Stimulated activated CD4-positive, alpha-beta T cell treated with anti-CD3 and anti-CD28 coated beads, Interleukin-15, amount 100 ng/mL, for 1 hour (primary cell): ENCODE measurements around the gene UCK1.

Experiments used
- DNase-seq, 2 donors: peaks; one replicate each; pipeline ENCODE4 v3.0.0-alpha.2; 2020; ENCODE audit warnings: low read depth in 1 of 2, low spot score in 1 of 2

The UCK1 gene

DNA sequence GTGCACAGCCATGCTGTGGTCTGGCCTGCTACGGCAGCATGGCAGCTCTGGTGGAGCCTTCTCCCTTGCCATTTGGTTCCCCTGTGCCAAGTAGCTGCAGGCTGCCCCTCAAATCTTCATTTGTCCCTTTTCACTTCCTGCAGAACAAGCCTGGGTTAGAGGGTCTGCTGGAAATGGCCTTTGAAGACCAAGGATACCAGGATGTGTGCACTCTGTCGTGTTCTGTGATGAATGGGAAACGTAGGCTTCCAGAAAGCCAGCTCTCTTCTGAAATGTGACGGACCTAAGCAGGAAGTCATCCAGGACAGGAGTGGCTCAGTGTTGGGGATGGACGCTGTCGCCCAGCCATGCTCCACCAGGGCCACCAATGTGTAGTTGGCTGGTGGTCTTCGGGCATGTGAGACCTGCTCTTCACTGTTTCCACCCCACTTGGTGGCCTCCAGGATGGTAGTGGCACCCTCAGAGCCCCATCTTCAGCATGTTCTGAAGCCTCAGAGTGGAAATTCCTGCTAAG, 31.8 kb downstream of the UCK1 start:
- no peak for DNase-seq

DNA sequence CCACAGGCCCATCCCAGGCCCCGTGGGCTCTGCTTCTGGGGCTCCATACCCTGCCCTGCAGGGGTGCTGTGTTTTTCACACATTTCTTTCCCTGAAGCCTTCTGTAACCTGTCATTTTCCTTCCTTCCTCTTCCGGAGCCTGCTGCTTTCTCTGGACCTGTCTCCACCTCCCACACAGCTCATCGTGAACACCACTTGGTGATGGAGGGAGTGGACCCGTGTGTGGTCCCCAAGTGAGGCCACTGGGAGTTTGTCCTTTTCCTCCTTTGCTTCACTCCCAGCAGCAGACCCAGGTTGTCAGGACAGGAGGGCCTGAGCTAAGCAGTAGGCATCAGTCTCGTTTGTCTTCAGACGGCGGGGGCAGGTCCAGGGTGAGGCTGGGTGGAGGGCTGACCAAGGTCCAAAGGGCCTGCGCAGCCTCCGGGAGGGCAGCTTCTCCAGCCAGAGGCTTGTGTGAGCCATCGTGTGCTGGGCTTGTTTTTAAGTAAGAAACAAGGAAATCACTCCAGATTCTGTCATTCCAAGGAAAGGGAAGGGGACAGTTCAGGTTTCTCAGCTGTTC, 34.1 kb downstream of the UCK1 start:
- no peak for DNase-seq

DNA sequence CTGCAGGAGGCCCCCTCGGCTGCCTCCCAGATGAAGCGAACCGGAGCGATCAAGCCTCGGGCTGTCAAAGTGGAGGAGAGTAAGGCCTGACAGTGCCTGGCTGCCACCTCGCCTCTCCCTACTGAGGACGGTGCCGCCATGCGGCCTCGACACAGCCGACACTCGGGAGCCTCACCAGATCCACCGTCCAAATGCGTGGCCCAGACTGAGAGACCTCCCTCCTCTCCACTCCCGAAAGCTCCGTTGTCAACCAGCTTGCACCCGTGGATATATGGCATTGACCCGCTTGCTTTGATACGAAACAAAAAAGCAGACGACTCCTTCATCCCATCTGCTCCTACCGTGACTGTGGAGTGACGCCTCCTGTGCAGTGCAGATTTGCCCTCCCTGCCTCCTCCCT, 35.3 kb downstream of the UCK1 start:
- no peak for DNase-seq

DNA sequence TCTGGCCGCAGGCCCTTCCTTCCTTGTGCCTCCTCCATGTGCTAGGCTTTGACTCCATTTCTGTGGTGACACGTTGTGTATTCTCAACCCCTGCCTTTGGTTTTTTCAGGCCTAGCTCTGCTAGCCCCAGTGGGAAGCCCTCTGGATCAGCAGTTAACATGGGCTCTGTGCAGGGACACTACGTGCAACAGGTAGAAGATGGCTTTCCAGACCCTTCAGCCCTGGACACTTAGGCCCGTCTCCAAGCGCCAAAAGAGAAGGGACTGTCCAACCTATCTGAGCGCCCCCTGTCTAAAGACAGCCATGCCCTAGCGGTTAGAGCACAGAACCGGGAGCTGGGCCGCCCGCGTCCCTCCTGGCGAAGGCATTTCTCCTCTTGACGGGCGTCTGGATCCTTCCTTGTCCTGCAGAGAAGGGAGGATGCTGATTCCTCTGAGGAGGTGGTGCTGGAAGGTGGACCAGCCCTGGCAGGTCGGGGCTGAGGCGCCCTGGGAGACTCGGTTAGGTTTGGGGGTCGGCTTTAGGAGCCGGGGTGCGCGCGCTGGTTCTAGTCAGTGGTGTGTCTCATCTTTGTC, 36.7 kb downstream of the UCK1 start:
- no peak for DNase-seq

DNA sequence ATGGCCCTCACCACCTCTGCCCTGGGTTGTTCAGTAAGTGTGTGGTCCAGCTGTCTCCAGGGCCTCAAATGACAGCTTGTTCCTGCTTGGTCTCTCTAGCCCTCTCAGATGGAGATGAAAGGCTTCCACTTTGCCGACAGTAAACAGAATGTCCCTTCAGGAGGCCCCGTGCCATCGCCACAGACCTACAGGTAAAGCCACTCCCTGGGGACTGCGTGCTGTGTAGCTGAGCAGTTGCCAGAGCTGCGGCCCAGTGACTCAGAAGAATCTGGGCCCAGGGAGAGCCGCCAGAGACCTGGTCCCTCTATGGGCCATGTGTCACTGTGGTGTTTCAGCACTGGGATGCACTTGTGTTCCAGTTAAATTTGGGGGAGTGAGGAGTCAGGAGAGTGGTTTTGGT, 39.0 kb downstream of the UCK1 start:
- DNase-seq = no peak

DNA sequence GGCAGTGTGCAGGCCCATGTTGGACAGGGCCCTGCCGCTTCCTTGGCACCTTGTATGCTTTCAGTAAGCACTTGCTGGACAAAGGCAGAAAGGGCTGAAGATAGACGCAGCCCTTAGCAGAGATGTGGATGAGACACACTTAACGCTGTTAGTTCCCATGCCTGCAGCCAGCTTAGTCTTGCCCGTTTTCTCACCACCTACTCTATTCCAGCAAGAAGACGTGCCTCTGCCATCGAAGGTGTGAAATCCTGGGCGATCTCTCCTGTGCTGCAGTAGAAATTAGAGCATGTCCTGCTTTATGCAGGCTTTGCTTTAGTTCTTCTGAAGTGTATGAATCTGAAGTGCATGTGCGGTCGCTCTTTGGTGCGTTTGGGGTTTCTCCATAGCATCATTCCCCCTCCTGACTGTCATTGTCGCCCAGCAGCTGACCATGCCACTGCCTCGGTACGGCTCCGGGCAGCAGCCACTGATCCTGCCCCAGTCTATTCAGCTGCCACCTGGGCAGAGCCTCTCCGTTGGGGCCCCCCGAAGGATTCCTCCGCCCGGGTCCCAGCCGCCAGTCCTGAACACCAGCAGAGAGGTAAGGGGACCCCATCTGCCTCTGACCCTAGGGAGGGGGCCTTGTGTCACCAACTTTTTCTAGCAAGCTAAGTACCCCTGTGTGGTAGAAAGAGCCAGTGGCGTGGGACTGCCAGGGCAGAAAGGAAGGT, 39.9 kb downstream of the UCK1 start:
- DNase-seq = no peak

DNA sequence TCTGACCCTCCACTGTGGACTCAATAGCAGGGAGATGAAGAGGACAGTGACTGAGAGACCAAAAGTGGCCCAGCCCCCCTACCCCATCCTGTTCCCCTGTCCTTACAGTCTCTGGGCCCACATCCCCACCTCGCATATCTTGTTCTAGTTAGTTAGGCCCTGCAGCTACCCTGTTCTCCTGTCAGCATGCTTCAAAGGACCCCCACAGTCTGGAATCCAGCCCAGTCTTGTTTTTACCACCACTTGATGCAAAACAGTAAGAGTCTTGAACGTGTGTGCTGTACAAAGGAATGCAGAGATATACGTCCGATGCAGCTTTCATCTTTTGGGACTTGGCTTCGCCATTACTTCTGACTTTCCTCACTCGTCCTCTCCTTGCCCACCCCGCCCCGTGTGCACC, 40.5 kb downstream of the UCK1 start:
- no peak for DNase-seq

DNA sequence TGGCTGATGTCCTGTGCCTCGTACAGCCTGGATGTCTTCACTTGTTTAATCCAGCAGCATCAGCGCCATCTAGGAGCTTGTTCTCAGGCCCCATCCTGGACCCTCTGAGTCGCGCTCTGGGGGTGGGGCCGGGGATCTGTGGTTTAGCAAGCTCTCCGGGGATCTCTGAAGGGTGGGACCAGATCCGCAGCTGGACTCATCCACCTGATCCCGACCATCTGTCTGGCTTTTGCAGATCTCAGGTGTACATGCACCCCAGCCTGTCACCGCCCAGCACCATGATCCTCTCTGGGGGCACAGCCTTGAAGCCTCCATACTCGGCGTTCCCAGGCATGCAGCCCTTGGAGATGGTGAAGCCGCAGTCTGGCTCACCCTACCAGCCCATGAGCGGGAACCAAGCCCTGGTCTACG, 43.4 kb downstream of the UCK1 start:
- DNase-seq = no peak

DNA sequence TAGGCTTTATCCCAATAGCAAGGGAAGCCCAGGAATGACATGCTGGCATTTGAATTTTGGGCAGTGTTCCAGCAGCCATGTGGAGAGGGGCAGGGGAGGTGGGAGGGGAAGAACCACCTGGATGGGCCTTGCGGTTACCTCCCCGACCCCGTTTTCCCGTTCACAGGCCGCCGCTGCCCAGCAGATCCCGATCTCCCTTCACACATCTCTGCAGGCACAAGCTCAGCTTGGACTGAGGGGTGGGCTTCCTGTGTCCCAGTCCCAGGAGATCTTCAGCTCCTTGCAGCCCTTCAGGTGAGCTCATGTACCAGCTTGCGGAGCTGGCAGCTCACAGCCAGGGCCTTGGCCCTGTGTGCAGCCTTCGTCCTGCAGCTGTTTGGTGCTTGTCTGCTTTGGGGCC, 44.1 kb downstream of the UCK1 start:
- no peak for DNase-seq

DNA sequence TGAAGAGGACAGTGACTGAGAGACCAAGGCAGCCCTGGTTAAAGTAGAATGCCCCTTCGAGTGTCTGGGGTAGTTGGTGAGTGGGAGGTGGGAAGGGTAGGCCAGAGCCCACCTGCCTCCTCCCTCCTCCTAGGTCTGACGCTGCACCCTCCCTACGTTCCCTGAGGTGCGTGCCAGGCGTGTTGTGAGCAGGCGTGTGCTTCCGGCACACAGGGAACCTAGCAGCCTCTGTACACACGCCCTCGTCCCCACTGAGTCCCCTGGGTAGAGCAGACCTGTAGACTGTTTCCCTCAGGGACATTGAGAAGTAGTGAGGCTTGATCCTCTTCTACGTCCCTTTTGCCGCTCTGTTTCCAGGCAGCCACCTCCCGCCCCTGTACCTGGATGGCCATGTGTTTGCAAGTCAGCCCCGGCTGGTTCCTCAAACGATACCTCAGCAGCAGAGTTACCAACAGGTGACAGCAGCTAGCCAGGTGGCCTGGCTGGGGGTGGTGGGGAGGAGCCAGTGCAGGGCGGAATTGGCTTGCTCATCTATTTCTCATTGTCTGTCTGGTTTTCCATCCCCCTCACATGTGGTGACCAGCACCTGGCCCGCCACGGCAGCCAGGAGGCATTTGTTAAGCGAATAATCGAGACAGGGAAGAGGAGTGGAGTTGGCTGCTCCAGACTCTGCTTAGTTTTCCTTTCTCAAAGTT, 45.2 kb downstream of the UCK1 start:
- DNase-seq = no peak

DNA sequence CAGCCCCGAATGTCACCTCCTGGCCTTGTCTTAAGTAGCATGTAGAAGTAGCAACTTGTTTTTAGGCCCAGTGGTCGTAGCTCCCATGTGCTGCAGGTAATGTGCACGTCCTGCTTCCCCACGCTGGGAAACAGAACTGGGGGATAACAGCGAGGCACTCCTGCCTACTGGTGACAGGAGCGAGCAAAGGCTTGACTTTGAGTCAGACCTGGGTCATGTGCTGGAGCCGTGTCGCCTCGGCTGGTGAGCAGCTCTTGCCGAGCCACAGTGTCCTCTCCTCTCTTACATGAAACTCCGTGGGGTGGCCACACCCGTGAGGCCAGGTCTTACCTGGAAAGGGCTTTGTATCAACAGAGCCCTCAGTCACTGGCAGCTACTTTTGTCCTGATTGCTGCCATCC, 45.9 kb downstream of the UCK1 start:
- no peak for DNase-seq

DNA sequence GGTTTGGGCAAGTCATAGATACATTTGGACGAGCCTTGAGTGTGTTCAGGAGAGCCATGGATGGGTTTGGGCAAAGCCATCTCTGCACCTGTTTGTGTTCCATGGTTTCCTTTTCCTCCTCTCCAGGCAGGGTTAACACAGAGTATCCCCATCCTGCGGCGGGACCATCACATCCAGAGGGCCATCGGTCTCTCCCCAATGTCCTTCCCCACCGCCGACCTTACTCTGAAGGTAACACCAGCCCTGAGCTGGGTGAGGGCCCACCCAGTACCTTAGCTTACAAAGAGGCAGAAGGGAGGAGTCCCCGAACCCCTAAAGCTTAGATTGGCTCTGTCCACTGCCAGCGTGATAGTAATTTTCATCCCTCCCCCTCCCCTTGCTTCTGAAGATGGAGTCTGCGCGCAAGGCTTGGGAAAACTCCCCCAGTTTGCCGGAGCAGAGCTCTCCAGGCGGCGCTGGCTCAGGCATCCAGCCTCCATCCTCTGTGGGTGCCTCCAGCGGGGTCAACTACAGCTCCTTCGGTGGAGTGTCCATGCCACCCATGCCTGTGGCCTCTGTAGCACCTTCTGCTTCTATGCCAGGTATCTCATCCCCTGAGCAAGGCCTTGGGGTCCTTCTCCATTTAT, 46.4 kb downstream of the UCK1 start:
- no peak for DNase-seq

DNA sequence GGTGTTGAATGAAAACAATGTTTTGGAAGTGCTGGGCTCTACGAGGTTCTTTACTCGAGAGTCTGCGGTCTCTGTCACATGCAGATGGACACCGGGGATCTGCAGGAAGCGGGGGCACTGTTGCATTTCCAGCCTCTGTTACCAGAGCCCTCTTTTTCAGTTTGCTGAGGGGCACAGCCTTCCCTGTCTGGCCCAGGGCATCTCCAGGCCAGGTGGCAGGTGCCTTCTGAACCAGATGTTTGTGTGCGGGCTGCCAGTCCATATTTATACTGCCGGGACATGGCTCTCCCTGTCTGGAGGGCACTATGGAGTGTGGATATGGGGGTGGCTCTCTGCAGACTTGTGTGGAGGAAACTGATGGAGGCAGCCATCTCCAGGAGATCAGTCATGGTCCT, 47.0 kb downstream of the UCK1 start:
- DNase-seq = no peak

DNA sequence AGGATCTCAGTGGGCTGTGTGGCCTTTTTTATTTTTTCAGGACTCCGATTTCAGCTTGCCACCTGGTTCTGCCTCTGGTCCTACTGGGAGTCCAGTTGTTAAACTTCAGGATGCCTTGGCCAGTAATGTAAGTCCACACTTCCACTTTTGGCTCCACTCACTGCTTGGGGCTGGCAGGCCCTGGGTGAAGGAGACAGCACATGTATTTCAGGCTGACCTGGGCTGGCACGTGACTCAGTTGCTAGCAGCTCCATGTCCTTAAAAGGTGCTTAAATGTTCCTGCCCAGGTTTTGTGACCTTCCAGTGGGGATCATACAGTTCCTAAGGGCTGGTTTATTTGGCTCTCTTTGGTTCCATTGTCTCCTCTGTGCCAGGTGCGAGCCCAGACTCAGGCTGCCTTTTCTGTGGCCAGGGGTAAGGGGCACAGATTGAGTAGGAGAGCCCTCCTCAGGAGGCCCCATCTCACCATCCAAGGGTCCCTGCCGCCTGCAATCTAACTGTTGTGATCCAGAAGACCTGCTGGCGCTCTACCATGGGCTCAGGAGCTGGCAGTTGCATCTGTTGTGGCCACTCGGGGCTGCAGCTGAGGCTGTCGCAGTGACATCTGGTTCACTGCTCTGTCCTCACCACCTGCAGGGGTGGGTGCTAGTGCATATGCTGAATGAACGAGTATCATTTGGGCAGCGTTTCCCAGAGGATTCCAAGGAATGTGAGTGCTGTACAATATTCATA, 47.6 kb downstream of the UCK1 start:
- DNase-seq = no peak

DNA sequence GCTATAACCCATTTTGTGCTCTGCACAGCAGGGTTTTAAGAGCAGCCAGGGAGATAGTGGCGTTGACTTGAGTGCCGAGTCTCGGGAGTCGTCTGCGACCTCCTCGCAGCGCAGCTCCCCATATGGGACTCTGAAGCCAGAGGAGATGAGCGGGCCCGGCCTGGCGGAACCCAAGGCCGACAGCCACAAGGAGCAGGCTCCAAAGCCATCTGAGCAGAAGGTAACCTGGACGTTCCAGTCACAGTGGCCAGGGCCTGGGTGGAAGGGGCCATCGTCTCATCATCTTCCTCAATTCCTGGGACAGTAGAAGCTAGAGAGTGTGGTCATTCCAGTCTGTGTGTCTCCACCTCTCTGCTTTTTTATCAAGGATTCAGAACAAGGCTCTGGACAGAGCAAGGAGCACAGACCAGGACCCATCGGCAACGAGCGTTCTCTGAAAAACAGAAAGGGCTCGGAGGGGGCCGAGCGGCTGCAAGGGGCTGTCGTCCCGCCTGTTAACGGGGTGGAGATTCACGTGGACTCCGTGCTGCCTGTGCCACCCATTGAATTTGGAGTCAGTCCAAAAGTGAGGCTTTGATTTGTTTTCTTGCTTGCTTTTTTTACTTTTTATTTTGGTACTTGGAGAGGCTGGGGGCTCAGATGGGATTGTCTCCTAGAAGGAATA, 48.6 kb downstream of the UCK1 start:
- DNase-seq = no peak

DNA sequence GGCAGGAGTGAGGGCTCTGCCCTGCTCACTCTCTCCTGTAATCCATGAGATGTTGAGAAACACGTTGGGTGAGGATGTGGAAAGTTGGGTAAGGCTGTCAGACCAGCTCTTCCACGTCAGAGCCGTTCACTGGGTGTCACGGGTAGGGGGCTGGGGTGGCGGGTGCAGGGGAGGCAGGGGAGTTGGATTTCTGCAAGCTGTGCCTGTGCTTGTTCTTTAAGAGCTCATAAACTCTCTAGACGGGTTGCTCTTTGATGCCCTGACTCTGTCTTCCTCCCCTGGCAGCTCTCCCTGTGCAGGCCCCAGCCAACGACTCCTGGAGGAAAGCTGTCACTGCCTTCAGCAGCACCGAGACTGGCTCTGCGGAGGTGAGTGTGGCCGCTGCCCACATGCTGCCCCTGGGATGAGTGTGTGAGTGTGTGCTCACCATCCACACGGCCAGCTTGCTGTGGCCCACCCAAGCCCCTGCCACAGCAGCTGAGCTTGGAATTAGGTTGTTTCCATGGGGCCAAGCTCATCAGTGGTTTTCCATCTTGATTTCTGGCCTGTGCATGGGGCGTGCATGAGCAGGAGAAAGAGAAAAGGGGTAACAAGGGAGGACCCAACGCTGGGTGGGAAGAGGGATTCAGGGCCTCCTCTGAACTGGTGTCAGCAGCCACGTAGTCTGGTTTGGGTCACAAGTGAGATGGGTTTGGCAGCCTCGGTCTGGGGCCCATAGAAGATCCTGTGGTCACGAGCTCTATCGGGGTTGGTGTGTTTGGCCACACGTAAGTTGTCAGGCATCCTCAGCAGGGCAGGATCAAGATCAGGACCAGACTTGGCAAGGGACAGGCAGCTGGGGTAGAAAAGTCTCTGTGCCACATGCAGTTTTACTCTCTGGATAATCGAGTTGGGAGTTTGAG, 49.4 kb downstream of the UCK1 start:
- no peak for DNase-seq

DNA sequence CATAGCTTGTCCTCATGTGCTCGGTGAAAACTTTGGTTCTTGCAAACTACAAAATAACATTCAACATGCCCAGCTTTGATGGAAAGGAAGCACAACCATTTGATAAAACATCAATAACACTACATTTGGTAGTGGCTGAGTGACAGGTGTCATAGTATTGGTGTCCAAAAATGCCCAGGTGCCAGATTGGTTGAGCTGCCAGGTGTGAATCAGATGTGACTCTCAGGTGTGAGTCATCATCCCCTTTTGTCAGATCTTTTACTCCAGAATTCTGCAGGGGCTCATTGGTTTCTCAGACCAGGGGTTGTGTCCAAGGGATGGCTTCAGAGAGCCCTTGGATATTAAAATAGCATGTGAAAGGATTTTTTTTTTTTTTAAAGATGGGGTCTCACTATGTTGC, 50.8 kb downstream of the UCK1 start:
- DNase-seq = no peak

DNA sequence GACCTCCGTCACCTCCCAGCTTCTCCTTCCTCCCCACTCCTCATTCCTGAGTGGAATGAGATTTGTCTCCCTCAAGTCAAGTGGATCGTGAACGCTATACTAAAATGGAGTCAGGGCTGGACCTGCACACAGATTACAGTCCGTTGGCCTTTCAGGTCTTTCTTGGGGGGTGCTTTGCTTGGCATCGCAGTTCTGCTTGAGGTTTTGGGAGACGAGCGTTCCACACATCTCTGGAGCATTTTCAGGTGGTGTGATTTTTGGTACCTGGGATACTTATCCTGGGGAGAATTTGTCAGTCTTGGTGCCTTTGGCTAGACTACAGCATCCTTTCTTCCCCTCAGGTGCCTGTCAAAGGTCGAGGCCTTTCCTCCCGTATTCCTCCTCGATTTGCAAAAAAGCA, 52.2 kb downstream of the UCK1 start:
- no peak for DNase-seq

DNA sequence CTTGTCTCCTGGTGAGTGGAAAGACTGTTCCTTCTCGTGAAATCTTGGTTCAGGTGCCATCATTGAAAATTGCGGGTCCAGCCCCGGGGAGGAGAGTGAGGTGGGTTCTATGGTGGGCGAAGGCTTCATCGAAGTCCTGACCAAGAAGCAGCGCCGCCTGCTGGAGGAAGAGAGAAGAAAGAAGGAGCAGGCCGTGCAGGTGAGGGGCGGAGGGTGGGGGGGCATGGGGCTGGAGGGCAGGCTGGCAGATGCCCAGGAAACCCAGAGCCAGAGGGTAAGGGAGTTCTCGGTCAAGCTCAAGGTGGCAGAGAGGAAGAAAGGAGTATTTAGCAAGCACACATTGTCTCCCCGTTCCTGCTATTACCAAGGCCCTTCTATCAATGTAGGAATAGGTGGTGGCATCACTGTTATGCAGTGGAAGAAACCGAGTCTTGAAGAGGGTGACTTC, 52.6 kb downstream of the UCK1 start:
- DNase-seq = peak in 1 of 2 donors; percentile 50
